Measurements from ENCODE around the gene SLC23A2. TPM values are rescaled to one million over a fixed set of nuclear protein-coding genes. Genes with fewer than 3 reads are reported as not detected.

The SLC23A2 gene
- total RNA-seq, 1 experiment from 2014 or later: 14.6 TPM

- in situ Hi-C loops (cut with HindIII; ENCODE audit: low pct_unique_long_range_greater_than_20kb, low sequenced_read_pairs): no loop called here
Measured at GRCh38 chr20:4947817-4948559, 53.3 kb downstream of the SLC23A2 start.

GRCh38 chr20:4946986-4947385 lies 54.3 kb downstream of the SLC23A2 start:
- no peaks in the 10 kb centered on the region for H3K9me3 ChIP-seq (ENCODE audit: control insufficient read depth, insufficient read depth, low read depth, low read length)
- H3K36me3 ChIP-seq (ENCODE audit: control insufficient read depth, insufficient read depth, low read length): no peaks in the 10 kb centered on the region
- ATAC-seq (no peak), DNase-seq (ENCODE audit: low read depth, low spot score) (no peak)
- no peak overlapping the region for H3K4me3 ChIP-seq (ENCODE audit: low read depth in 2 of 2, low read length in 2 of 2)
- no peak for TF ChIP-seq TCF7L2 (IDR thresholded peaks at IDR 0.05; ENCODE audit: low read depth, low read length)
- no peak for TF ChIP-seq CTCF (IDR thresholded peaks at IDR 0.05)
- no peak for TF ChIP-seq SIN3A (IDR thresholded peaks at IDR 0.05; ENCODE audit: borderline replicate concordance, insufficient read depth, low read depth, low read length)
- no peaks in the 10 kb centered on the region for H3K4me1 ChIP-seq (ENCODE audit: control insufficient read depth, insufficient read depth, low read length)
- intact Hi-C loops (cut with micrococcal nuclease; ENCODE audit: unreplicated experiment) (no loop called here), in situ Hi-C loops (cut with HindIII; ENCODE audit: low pct_unique_long_range_greater_than_20kb, low sequenced_read_pairs) (no loop called here)
- ChIA-PET POLR2A (no interaction called here), CTCF (no interaction called here)
- no peak overlapping the region for H3K27ac ChIP-seq (ENCODE audit: low read length)
- no TSS peak for BruUV-seq (replicated peaks)
- no peaks in the 10 kb centered on the region for H3K27me3 ChIP-seq (ENCODE audit: control insufficient read depth, insufficient read depth, low read length)

More at GRCh38 chr20:4947817-4948559, 53.3 kb downstream of the SLC23A2 start:
- H3K27me3 ChIP-seq (ENCODE audit: control insufficient read depth, insufficient read depth, low read length): no peaks in the 10 kb centered on the region
- H3K4me3 ChIP-seq (ENCODE audit: low read depth in 2 of 2, low read length in 2 of 2): no peak overlapping the region
- CTCF ChIA-PET: no interaction called here
- intact Hi-C loops (cut with micrococcal nuclease; ENCODE audit: unreplicated experiment): no loop called here
- H3K27ac ChIP-seq (ENCODE audit: low read length): no peak overlapping the region
- TF ChIP-seq POLR2AphosphoS5 (IDR thresholded peaks at IDR 0.05; ENCODE audit: low read depth, low read length) (no peak), SIN3A (IDR thresholded peaks at IDR 0.05; ENCODE audit: borderline replicate concordance, insufficient read depth, low read depth, low read length) (no peak), TCF7L2 (IDR thresholded peaks at IDR 0.05; ENCODE audit: low read depth, low read length) (no peak), CTCF (IDR thresholded peaks at IDR 0.05) (no peak), REST (IDR thresholded peaks at IDR 0.05; ENCODE audit: insufficient read depth in 1 of 2, low read depth in 2 of 2, low read length in 1 of 2) (no peak)
- no TSS peak for BruUV-seq (replicated peaks)
- H3K9me3 ChIP-seq (ENCODE audit: control insufficient read depth, insufficient read depth, low read depth, low read length): no peaks in the 10 kb centered on the region
- H3K4me1 ChIP-seq (ENCODE audit: control insufficient read depth, insufficient read depth, low read length): no peaks in the 10 kb centered on the region
- ATAC-seq: no peak
- POLR2A ChIA-PET: no interaction called here
- no peak for DNase-seq (ENCODE audit: low read depth, low spot score)
- no peaks in the 10 kb centered on the region for H3K36me3 ChIP-seq (ENCODE audit: control insufficient read depth, insufficient read depth, low read length)

All from Panc1 (cell line).